SH-SY5Y (cell line): ENCODE measurements around the gene KNL1.

ENCODE experiments used
- GATA2 ChIP-seq: IDR thresholded peaks from 2 replicates; pipeline ENCODE4 v1.6.1; 2011; ENCODE audit warnings: mild to moderate bottlenecking, low read depth, low read length
- GATA3 ChIP-seq: IDR thresholded peaks from 2 replicates; pipeline ENCODE4 v1.6.1; 2011; ENCODE audit warnings: low read depth, mild to moderate bottlenecking, low read length, moderate library complexity

- TF ChIP-seq GATA2: no peak
- TF ChIP-seq GATA3: no peak
Measured at GRCh38 chr15:40554161-40554525, 39.9 kb upstream of the KNL1 start.
